Right lung (tissue), 5 donors: ENCODE measurements around the gene DOHH. TPM values are rescaled to one million over a fixed set of nuclear protein-coding genes. Genes with fewer than 3 reads are reported as not detected.

Experiments
- DNase-seq, 2 donors: peaks; one replicate each; pipeline ENCODE4 v3.0.0-alpha.2; 2013
- polyA plus RNA-seq, 5 donors: library from polyadenylated mRNA; unstranded; fragments of 120-200 nt; gene quantifications; one replicate each; pipeline versions ENCODE4 v1.2.1 to v1.2.3, GENCODE V29; 2013; ENCODE audit warnings: inconsistent platforms in 1 of 5, low replicate concordance in 1 of 5; ENCODE audit not compliant: insufficient read length in 5 of 5, insufficient read depth in 1 of 5

DOHH gene
- polyA plus RNA-seq, 5 donors = 4.4 to 11.5 (median 6.6) TPM

DNA sequence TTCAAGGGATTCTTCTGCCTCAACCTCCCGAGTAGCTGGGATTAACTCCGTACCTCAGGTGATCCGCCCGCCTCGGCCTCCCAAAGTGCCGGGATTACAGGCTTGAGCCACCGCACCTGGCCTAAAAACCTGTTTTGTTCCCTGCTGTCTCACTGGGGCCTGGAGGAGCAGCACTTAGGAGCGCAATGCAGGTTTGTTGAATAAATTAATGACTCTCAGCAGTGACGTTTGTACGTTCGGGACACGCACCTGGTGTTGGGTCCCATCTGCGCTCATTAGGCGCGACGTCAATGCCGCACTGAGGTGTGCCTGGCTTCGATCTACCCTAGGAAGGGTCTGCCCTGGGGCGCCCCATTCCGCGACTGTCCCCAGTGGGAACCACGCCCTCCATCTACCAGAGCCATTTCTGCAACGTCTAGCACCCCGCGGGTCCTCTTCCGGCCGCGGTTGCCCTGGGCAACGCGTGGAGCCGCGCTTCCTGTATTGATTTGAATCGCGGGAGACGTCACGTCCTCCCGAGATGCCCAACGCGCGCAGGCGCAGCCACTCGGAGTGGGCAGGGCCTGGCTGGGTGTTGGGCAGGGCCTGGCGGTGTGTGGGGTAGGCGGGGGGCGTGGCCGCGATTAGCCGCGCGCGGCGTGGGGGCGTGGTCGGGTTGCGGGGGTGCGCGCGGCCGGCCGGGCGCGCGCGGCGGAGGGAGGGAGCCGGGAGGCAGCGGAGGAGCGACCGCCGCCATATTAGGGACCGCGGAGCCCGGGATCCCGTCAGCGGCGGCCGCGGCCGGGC lies 5.3 kb upstream of the DOHH start, which contains the start of gene FZR1:
Gene FZR1, plus strand, starts transcription at position 714 of the 786 bp plus-strand sequence. CDS start 16,679 bp downstream, outside the sequence.
- DNase-seq = peak; percentile 99

GRCh38 chr19:3504735-3505134 lies 4.3 kb upstream of the DOHH start:
- peak in 1 of 2 donors; percentile 12 for DNase-seq

DNA sequence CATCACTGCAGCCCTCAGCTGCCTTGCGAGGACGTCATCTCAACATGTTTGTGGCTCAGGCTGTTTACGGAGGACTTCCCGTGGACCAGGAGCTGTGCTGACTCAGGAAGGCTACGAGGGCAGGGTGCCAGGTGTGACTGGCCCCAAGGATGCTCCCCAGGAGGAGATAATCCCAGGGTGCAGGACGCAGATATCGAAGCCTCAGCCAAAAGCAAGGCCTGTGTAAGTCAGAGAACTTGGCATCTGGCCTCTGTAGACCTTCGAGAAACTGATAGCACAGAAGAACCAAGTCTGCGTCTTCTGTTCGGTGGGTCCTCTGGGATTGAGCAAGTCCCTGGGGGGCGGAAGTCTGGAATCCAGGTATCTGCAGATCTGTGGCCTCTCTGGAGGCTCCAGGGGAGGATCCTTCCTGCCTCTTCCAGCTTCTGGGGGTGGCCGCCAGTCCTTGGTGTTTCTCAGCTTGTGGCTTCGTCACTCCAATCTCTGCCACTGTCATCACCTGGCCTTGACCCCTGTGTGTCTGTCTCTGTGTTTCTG lies 2.6 kb upstream of the DOHH start:
- no peak for DNase-seq

DNA sequence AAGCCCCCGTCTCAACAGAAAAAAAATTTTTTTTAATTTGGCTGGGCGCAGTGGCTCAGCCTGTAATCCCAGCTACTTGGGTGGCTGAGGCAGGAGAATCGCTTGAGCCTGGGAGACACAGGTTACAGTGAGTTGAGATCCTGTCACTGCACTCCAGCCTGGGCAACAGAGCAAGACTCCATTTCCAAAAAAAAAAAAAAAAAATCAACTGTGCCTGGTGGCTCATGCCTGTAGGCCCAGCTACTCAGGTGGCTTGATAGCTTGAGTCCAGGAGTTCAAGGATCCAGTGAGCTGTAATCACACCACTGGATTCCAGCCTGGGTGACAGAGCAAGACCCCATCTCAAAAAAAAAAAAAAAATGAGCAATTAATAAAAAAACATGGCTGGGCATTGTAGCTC lies 1.3 kb upstream of the DOHH start:
- no peak for DNase-seq

DNA sequence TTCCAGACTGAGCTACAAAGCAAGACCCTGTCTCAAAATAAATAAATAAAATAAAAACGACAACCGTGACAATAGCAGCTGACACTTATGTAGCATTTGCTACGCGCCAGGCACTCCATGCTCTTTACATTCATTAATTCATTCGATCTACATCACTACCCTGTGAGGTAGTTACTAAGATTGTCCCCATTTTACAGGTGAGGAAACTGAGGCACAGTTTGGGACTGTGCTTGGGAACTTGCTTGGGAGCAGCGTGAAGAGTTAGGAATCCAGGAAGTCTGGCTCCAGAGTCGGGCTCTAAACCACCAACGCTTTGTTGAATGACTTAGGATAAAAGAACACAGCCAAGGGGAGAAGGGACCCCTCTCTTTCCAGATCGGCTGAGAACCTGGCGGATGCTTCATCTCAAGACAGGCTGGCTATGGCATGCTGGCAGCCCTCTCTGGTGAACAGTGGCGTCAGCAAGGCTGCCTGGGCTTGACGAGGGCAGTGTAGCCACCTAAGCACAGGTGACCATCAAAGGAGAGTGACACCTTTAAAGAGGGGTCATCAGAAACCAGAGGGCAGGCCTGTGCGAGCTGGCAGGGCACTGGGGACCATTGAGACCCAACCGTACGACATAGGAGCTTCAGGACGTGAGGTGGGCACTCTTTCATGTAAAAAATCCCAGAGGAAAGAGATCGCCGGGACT lies 591 bp downstream of the DOHH start:
- DNase-seq = no peak

DNA sequence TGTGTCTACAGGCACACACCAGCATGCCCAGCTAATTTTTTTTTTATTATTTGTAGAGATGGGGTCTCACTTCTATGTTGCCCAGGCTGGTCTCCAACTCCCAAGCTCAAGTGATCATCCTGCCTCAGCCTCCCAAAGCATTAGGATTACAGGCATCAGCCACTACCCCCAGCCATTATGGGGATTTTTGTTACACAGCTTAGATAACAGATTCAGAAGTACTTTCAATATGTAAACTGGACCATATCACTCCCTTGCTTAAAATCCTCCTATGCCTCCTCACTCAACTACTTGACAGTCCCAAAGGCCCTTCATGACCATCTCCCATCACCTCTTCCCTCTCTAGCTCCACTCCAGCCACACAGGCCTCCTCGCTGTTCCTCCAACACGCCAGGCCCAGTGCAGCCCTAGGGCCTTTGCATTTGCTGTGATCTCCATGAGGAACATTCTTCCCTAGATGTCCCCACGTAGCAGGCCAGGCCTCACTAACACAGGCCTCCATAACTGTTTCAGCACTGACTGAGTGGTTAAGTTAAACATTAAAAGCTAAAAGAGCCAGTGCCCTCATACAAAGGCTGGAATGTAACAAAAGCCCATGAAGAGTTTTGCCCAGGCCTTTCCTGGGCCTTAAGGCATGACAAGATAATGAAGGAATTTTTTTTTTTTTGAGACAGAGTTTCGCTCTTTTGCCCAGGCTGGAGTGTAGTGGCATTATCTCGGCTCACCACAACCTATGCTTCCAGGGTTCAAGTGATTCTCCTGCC lies 2.5 kb downstream of the DOHH start:
- DNase-seq = no peak

DNA sequence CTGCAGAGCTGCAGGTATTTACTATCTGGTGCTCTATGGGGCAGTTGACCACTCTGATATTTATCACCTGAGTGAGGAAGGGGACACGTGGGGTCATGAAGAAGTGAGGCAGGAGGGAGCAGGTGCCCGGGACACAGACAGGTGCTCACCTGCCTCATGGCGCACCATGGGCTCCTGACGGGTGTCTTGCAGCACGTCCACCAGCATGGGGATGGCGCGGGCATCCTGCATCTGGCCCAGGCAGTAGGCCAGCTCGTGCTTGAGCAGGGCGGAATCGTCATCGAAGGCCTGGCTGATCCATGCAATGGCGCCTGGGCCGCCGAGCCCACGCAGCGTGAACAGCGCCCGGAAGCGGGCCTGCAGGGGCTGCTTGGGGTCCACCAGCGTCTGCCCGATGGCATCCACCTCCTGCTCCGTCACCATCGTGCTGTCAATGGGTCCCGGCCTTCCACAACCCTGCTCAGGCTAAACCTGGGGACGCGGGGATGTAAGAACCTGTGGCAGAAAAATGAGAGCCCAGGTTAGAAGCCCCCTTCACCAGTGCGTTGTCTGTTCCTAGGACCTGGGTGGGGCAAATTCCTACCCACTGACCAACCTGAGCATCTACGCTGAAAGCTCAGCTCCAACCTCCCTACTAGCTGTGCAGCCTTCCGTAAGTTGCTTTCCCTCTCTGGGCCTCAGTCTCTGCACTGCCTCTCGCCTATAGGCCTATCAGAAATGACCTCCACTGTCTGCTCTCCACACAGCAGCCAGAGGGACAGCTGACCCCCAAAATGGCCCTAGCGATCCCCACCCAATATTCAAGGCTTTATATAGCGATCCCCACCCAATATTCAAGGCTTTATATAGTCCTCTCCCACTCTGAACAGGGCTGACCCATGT lies 3.8 kb downstream of the DOHH start:
- DNase-seq = no peak

DNA sequence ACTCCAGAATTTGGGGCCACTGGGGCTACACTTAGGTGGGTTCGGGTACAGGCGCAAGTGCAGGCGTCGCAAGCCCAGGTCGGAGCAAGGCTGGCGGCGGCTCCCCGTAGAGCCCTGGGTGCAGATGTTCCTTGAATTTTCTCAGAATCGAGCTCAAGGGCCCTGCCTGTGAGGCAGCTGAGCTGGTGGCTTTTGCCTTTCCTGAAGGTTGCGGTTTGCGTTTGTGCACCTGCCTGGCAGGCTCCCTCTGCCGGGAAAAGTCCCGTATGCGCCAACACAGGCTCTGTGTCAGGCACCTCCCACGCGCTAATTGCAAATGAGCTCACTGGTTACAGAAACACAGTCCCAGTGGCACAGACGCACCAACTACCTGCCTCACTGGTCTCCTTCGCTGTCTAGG lies 5.9 kb downstream of the DOHH start:
- DNase-seq = no peak

DNA sequence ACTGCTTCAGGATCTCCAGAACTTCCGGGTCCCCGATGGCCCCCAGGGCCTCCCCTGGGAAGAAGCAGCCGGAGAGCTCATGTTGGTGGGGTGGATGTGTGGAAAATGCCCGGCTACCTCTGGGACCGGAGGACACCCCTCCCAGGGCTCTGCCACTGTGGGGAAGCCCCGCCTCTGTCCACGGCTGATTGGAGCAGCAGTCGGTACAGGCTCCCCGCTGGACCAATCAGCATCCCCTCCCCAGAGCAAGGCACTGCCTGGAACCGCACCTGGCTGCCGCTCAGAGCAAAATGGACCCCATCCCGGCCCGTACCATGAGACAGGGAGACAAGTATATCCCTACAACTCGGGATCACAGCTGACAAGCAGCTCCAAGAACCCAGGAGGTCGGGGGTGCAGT lies 6.4 kb downstream of the DOHH start:
- no peak for DNase-seq

GRCh38 chr19:3493651-3494050 lies 6.8 kb downstream of the DOHH start:
- DNase-seq = no peak

DNA sequence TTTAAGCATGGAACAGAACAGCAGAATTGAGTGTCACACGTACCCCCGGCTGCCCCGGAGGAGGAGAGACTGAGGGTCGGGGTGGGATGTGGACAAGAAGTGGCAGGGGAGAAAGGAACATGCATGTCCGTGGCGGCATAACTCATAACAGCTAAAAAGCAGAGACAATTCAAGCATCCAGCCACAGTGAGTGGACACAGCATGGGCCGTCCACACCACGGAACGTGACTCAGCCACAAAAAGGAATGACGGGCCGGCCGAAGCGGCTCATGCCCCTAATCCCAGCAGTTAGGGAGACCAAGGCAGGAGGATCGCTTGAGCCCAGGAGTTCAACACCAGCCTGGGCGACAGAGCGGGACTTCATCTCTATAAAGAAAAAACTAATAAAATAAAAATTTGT lies 7.6 kb downstream of the DOHH start:
- no peak for DNase-seq

- DNase-seq = no peak
Measured at GRCh38 chr19:3492131-3492839, 8.2 kb downstream of the DOHH start.

- no peak for DNase-seq
Measured at GRCh38 chr19:3491396-3492119, 8.9 kb downstream of the DOHH start.

DNA sequence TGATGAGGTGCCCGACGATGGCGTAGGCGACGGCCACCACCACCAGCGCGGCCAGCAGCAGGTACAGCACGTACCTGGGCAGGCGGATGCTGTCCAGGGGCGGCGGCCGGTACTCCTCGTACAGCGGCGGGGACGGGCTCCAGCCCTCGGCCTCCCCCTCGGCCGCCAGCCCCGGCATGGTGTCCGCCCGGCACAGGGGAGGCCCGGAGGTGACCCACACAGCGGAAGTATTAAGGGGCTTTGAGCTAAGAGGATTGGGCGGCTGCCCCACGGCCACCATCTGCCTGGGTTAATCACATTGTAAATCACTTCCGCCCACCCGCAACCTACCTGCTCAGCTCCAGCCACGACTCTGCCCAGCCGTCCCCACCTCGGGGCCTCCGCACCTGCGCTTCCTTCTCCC lies 17.2 kb downstream of the DOHH start, which contains the start of gene SMIM44:
Gene SMIM44, minus strand, starts transcription at position 216 of the 403 bp plus-strand sequence. Its CDS starts 38 bp downstream, at position 178.
- DNase-seq = no peak

- no peak for DNase-seq
Measured at GRCh38 chr19:3482507-3483225, 17.8 kb downstream of the DOHH start.

DNA sequence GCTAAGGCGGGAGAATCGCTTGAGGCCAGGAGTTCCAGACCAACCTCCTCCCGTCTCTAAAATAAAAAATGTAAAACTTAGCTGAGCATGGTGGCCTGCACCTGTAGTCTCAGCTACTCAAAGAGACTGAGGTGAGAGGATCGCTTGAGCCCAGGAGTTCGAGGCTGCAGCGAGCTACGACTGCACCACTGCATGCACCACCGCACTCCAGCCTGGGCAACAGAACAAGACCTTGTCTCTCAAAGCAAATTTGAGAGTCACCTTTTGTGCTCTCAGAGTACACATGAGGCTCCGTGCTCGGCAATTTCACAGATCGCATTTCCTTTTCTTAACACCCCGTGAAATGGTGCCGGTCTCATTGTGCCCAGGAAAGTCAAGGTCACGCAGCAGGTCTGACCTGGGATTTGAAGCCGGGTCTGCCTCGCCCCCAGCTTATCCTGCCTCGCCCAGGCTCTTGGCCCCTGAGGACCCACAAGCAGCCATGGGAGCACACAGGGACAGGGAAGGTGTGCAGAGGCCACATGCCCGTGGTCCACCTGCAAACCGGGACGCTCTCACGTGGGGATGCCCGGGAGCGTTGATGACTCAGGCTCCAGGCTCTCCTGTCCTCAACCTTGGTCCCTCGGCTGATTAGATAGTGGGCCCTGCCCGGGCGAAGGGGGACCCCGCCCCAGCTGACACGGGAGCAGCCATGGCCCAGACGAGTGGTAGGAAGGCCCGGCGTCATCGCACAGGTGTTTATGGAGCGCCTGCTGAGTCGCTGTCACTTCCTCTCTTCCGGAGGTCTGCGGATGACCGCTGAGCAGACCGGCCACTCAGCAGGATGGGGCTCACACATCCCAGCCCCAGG lies 19.0 kb downstream of the DOHH start:
- no peak for DNase-seq

DNA sequence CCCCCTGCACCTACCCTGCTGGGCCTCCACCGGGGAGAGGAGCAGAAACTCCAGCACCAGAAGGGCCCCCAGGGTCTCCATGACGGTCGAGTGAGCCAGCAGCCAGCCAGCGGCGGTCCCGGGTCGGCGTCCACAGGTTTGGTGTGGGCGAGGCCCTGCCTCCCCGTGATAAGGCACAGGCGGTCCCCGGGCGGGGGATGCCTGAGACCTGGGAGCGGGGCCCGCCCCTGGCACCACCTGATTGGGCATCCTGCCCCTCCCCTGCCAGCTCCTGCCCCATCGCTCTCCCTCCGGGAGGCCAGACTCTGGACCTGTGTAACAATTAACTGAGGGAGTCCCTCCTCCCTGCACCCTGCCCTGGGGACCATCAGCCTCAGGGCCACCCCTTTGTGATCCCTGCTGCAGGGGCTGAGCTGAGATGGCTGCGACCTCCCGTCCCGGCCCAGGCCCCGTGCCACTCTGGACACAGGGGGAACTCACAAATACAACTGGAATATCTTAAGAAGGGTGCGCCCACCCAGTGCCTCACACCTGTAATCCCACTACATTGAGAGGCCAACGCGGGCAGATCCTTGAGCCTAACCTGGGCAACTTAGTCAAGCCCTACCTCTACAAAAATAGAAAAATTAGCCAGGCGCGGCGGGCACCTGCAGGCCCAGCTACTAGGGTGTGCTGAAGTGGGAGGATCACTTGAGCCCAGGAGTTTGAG lies 19.9 kb downstream of the DOHH start, which contains the start of gene SMIM24:
Gene SMIM24, minus strand, starts transcription at position 143 of the 709 bp plus-strand sequence. Its CDS starts 62 bp downstream, at position 81.
- DNase-seq = no peak
